Trophoblast cell (in vitro differentiated cells and primary cell): ENCODE measurements around the gene NCAPD3.
A peak's percentile ranks its signal among the peaks of the same experiment; 100 is the strongest.
"Not testable (repeated sequence)": the region's sequence is repeated elsewhere in the genome, so short reads cannot be mapped to it uniquely, and the experiment has no call there.

ENCODE experiments used
- DNase-seq, 2 donors: peaks; one replicate each; pipeline ENCODE4 v3.0.0-alpha.2; 2016
- H2AFZ ChIP-seq: 2 replicates; pipeline ENCODE4 v1.6.1; 2013; ENCODE audit warnings: low read length, moderate library complexity, mild to moderate bottlenecking; ENCODE audit not compliant: insufficient read depth, poor library complexity
- H2AK5ac ChIP-seq: 2 replicates; pipeline ENCODE4 v1.6.1; 2013; ENCODE audit warnings: mild to moderate bottlenecking, low read length
- H2BK120ac ChIP-seq: 2 replicates; pipeline ENCODE4 v1.6.1; 2013; ENCODE audit warnings: low read length, mild to moderate bottlenecking, moderate library complexity; ENCODE audit not compliant: insufficient read depth, poor library complexity
- H2BK12ac ChIP-seq: 2 replicates; pipeline ENCODE4 v1.6.1; 2013; ENCODE audit warnings: mild to moderate bottlenecking, low read length, moderate library complexity
- H2BK5ac ChIP-seq: 2 replicates; pipeline ENCODE4 v1.6.1; 2013; ENCODE audit warnings: low read length, low read depth, moderate library complexity, mild to moderate bottlenecking; ENCODE audit not compliant: poor library complexity
- H3K14ac ChIP-seq: 2 replicates; pipeline ENCODE4 v1.6.1; 2013; ENCODE audit warnings: mild to moderate bottlenecking, low read length
- H3K18ac ChIP-seq: 2 replicates; pipeline ENCODE4 v1.6.1; 2013; ENCODE audit warnings: mild to moderate bottlenecking, low read length
- H3K23ac ChIP-seq: 2 replicates; pipeline ENCODE4 v1.6.1; 2013; ENCODE audit warnings: low read length
- H3K27ac ChIP-seq: 2 replicates; pipeline ENCODE4 v1.5.1; 2013; ENCODE audit warnings: low read depth, mild to moderate bottlenecking, inconsistent platforms, low read length, moderate library complexity
- H3K27me3 ChIP-seq: 2 replicates; pipeline ENCODE4 v1.6.1; 2013; ENCODE audit warnings: inconsistent platforms, mild to moderate bottlenecking, low read length, moderate library complexity; ENCODE audit not compliant: insufficient read depth
- H3K36me3 ChIP-seq, 2 experiments: 1 replicate in 1 of 2; 2 replicates in 1 of 2; pipeline ENCODE4 v1.6.1; 2013; ENCODE audit warnings: low read length in 2 of 2, mild to moderate bottlenecking in 2 of 2, moderate library complexity in 1 of 2; ENCODE audit not compliant: insufficient read depth in 2 of 2, control insufficient read depth in 1 of 2
- H3K4ac ChIP-seq: 2 replicates; pipeline ENCODE4 v1.6.1; 2013; ENCODE audit warnings: low read depth, mild to moderate bottlenecking, low read length, moderate library complexity
- H3K4me1 ChIP-seq, 2 experiments: 1 replicate in 1 of 2; 2 replicates in 1 of 2; pipeline ENCODE4 v1.6.1; 2013; ENCODE audit warnings: low read length in 2 of 2, mild to moderate bottlenecking in 2 of 2, moderate library complexity in 1 of 2; ENCODE audit not compliant: insufficient read depth in 2 of 2, control insufficient read depth in 1 of 2
- H3K4me2 ChIP-seq: 2 replicates; pipeline ENCODE4 v1.6.1; 2013; ENCODE audit warnings: inconsistent platforms, mild to moderate bottlenecking, low read length, moderate library complexity
- H3K4me3 ChIP-seq: 2 replicates; pipeline ENCODE4 v1.5.1; 2013; ENCODE audit warnings: mild to moderate bottlenecking, low read depth, low read length, inconsistent platforms
- H3K79me1 ChIP-seq: one replicate; pipeline ENCODE4 v1.6.1; 2013; ENCODE audit warnings: low read length
- H3K79me2 ChIP-seq: 2 replicates; pipeline ENCODE4 v1.6.1; 2013; ENCODE audit warnings: low read length, mild to moderate bottlenecking; ENCODE audit not compliant: control insufficient read depth, insufficient read depth, poor library complexity
- H3K9ac ChIP-seq: 2 replicates; pipeline ENCODE4 v1.6.1; 2013; ENCODE audit warnings: mild to moderate bottlenecking, low read length
- H3K9me3 ChIP-seq: 2 replicates; pipeline ENCODE4 v1.6.1; 2013; ENCODE audit warnings: low read depth, mild to moderate bottlenecking, control low read depth, inconsistent platforms, low read length; ENCODE audit not compliant: insufficient read depth
- H4K12ac ChIP-seq: 2 replicates; pipeline ENCODE4 v1.6.1; 2013; ENCODE audit warnings: low read depth, mild to moderate bottlenecking, low read length, moderate library complexity
- H4K8ac ChIP-seq: 2 replicates; pipeline ENCODE4 v1.6.1; 2013; ENCODE audit warnings: low read depth, mild to moderate bottlenecking, low read length, moderate library complexity
- H4K91ac ChIP-seq: one replicate; pipeline ENCODE4 v1.6.1; 2013; ENCODE audit warnings: low read depth, mild to moderate bottlenecking, low read length, moderate library complexity
- WGBS: extraction: QIAGEN DNeasy Blood & Tissue Kit; methylation state at CpG from one replicate; pipeline ENCODE4 v1.1.7; 2013; ENCODE audit warnings: missing lambda C conversion rate; ENCODE audit not compliant: insufficient read length, insufficient coverage; ENCODE audit errors: extremely low coverage; 5-methylcytosine and 5-hydroxymethylcytosine counted together

Gene NCAPD3

DNA sequence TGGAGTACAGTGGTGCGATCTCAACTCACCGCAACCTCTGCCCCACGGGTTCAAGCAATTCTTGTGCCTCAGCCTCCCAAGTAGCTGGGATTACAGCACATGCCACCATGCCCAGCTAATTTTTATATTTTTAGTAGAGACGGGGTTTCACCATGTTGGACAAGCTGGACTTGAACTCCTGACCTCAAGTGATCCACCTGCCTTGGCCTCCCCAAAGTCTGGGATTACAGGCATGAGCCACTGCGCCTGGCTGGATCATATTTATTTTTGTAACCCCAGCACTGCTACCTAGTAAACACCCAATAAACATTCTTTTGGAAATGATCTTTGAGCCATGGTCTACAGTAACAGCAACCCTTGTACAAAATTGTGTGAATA lies 31.4 kb upstream of the NCAPD3 start:
- not testable (repeated sequence) for H4K12ac ChIP-seq, H3K9ac ChIP-seq, H3K14ac ChIP-seq, H3K27me3 ChIP-seq, H3K79me2 ChIP-seq, H3K4me2 ChIP-seq, H3K4me3 ChIP-seq, H3K79me1 ChIP-seq, H3K23ac ChIP-seq, H3K9me3 ChIP-seq, H3K27ac ChIP-seq, H2AFZ ChIP-seq, H3K18ac ChIP-seq, H4K91ac ChIP-seq, H2BK12ac ChIP-seq, H4K8ac ChIP-seq, DNase-seq, H3K4me1 ChIP-seq, H3K4ac ChIP-seq, H2BK5ac ChIP-seq, H2AK5ac ChIP-seq, H2BK120ac ChIP-seq
- H3K36me3 ChIP-seq = peaks cover 11 to 16% of the 10 kb centered on the region in 2 experiments
- WGBS = no CpG with 5 or more reads among the region's 5 CpGs

DNA sequence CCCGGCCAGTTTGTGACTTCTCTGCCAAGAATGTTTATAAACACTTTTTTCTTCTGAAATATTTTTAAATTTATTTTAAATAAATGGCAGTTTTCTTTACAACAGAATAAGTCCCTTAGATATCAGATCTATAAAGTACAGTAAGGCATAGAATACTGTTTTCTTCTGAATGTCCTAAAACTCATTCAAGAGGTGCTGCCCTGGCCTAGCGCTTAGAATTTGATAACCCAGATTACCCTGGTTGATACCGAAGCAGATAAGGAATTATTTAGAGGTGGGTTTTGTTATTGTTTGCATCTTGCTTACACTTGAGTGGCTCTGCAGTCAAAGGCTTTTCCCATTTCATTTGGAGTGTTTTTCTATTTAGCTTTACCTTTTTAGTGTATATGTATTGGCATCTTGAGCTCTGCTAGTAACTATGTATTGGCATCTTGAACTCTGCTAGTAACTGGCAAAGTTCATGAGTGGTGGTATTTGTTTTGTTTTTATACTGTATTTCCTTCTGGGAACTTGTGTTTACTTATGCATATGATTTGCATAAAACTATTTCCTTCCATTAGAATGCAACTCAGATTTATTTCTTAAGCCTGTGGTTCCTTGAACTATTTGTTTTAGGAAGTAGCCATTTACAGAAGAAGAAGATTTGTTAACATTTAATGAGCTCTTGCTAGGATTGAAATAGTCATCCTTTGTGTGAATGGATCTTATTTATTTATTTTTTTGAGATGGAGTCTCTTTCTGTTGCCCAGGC lies 30.8 kb upstream of the NCAPD3 start:
- no peak overlapping the region for H4K91ac ChIP-seq
- H3K14ac ChIP-seq = no peak overlapping the region
- H3K9me3 ChIP-seq = no peaks in the 10 kb centered on the region
- H2AFZ ChIP-seq = no peak overlapping the region
- peaks cover 9 to 15% of the 10 kb centered on the region in 2 experiments for H3K36me3 ChIP-seq
- H3K4me3 ChIP-seq = no peak overlapping the region
- no peaks in the 10 kb centered on the region for H3K27me3 ChIP-seq
- peaks cover 3% of the 10 kb centered on the region for H3K79me1 ChIP-seq
- H3K4ac ChIP-seq = no peak overlapping the region
- no peak overlapping the region for H2BK5ac ChIP-seq
- no peak overlapping the region for H3K18ac ChIP-seq
- H3K4me2 ChIP-seq = peak overlapping the region; percentile 86
- no CpG with 5 or more reads among the region's 3 CpGs for WGBS
- peaks cover 3% of the 10 kb centered on the region for H3K79me2 ChIP-seq
- H3K4me1 ChIP-seq = peaks cover 0 to 2% of the 10 kb centered on the region in 2 experiments
- H2AK5ac ChIP-seq = no peak overlapping the region
- DNase-seq = no peak
- no peak overlapping the region for H3K23ac ChIP-seq
- H3K27ac ChIP-seq = no peak overlapping the region
- H2BK12ac ChIP-seq = no peak overlapping the region
- no peak overlapping the region for H2BK120ac ChIP-seq
- no peak overlapping the region for H4K8ac ChIP-seq
- H4K12ac ChIP-seq = no peak overlapping the region
- H3K9ac ChIP-seq = no peak overlapping the region

DNA sequence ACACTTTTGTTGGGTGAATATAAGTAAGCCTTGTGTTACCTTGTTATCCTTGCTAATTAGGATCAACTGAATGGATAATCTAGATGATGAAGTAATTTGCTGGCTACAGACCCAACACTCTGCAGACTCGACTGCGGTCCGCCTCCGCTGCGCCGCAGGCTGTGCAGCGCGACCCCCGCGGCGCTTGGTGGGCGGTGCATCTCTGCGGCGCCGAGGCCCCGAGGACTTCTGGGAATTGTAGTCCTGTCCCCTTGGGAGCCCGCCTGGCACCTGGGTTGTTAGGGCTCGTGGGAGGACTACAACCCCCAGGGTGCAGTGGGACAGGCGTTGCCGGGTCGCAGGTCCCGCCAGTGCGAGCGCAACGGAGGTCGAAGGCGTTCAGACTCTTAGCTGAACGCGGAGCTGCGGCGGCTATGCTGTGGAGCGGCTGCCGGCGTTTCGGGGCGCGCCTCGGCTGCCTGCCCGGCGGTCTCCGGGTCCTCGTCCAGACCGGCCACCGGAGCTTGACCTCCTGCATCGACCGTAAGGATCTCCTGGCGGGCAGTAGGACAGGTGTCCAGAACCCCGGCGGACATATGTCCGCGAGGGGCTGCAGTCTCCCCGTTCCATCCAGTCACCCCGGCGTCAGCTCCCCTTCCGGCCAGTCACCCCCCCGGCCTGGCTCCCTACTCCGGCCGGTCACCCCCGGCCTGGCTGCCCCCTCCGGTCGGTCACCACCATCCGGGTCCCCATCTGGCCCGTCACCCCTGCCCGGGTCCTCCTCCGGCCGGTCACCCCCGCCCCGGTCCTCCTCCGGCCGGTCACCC lies 29.6 kb upstream of the NCAPD3 start, which contains the start of the genes ACAD8 and THYN1:
ACAD8 (plus strand) TSS at position 381 of the 806 bp plus-strand sequence; CDS start at position 414, 33 bp downstream.
THYN1 (minus strand) TSS at position 165 of the 806 bp plus-strand sequence. CDS start 470 bp downstream, outside the sequence.
- Histone ChIP-seq H2AK5ac (no peak within 1 kb of the TSS), H3K4ac (peak within 1 kb of the TSS; percentile 23), H2AFZ (peak within 1 kb of the TSS; percentile 100), H3K4me3 (peak within 1 kb of the TSS; percentile 93), H3K36me3 (peaks cover 2 to 16% of the 10 kb centered on the region in 2 experiments), H2BK5ac (peak within 1 kb of the TSS; percentile 55), H3K18ac (peak within 1 kb of the TSS; percentile 88), H3K23ac (no peak within 1 kb of the TSS), H3K79me2 (peaks cover 3% of the 10 kb centered on the region), H4K8ac (peak within 1 kb of the TSS; percentile 96), H3K27ac (no peak within 1 kb of the TSS), H3K79me1 (peaks cover 3% of the 10 kb centered on the region), H4K12ac (peak within 1 kb of the TSS; percentile 87), H3K9ac (peak within 1 kb of the TSS; percentile 85), H2BK120ac (peak within 1 kb of the TSS; percentile 74), H4K91ac (peak within 1 kb of the TSS; percentile 65), H3K9me3 (no peaks in the 10 kb centered on the region), H3K27me3 (no peaks in the 10 kb centered on the region), H3K14ac (peak within 1 kb of the TSS; percentile 81), H2BK12ac (no peak within 1 kb of the TSS), H3K4me2 (peak within 1 kb of the TSS; percentile 86), H3K4me1 (peaks cover 0 to 2% of the 10 kb centered on the region in 2 experiments)
- DNase-seq = peak; percentile 96 to 97
- WGBS = no CpG with 5 or more reads among the region's 70 CpGs

- H4K8ac ChIP-seq = peak overlapping the region; percentile 51
- H4K91ac ChIP-seq = no peak overlapping the region
- H3K27me3 ChIP-seq = no peaks in the 10 kb centered on the region
- peak overlapping the region; percentile 66 for H3K4me3 ChIP-seq
- H3K23ac ChIP-seq = no peak overlapping the region
- H3K4me1 ChIP-seq = peaks cover 0 to 2% of the 10 kb centered on the region in 2 experiments
- peak overlapping the region; percentile 77 for H2AFZ ChIP-seq
- H3K9me3 ChIP-seq = no peaks in the 10 kb centered on the region
- peak in 1 of 2 donors; percentile 51 for DNase-seq
- H3K36me3 ChIP-seq = peaks cover 2 to 21% of the 10 kb centered on the region in 2 experiments
- WGBS = no CpG with 5 or more reads among the region's 27 CpGs
- no peak overlapping the region for H2BK120ac ChIP-seq
- no peak overlapping the region for H3K18ac ChIP-seq
- H3K4ac ChIP-seq = no peak overlapping the region
- no peak overlapping the region for H2BK12ac ChIP-seq
- peak overlapping the region; percentile 75 for H3K4me2 ChIP-seq
- H4K12ac ChIP-seq = peak overlapping the region; percentile 27
- H2BK5ac ChIP-seq = no peak overlapping the region
- H3K14ac ChIP-seq = no peak overlapping the region
- H3K79me1 ChIP-seq = peaks cover 3% of the 10 kb centered on the region
- H2AK5ac ChIP-seq = no peak overlapping the region
- H3K9ac ChIP-seq = peak overlapping the region; percentile 6
- peaks cover 3% of the 10 kb centered on the region for H3K79me2 ChIP-seq
- H3K27ac ChIP-seq = no peak overlapping the region
These were observed 28.8 kb upstream of the NCAPD3 start for GRCh38 chr11:134252346-134253187.
